H9 (cell line): Measurements from ENCODE around the gene SMYD2. TPM values are rescaled to one million over a fixed set of nuclear protein-coding genes. Genes with fewer than 3 reads are reported as not detected.

ENCODE experiments used
- DNase-seq: peaks from one replicate; pipeline ENCODE4 v3.0.0-alpha.2; 2017
- H2AFZ ChIP-seq: one replicate; pipeline ENCODE4 v1.6.1; 2013; ENCODE audit warnings: mild to moderate bottlenecking, low read length, control low read depth, moderate library complexity
- H2AK5ac ChIP-seq: 2 replicates; pipeline ENCODE4 v1.6.1; 2013; ENCODE audit warnings: low read length, control low read depth, mixed read lengths; ENCODE audit not compliant: insufficient read length
- H2BK120ac ChIP-seq: one replicate; pipeline ENCODE4 v1.6.1; 2013; ENCODE audit warnings: low read depth, mild to moderate bottlenecking, low read length, control low read depth, inconsistent platforms; ENCODE audit not compliant: poor library complexity, severe bottlenecking
- H2BK12ac ChIP-seq: 2 replicates; pipeline ENCODE4 v1.6.1; 2013; ENCODE audit warnings: low read length, control low read depth, mixed read lengths, low read depth; ENCODE audit not compliant: insufficient read length
- H2BK15ac ChIP-seq: 2 replicates; pipeline ENCODE4 v1.6.1; 2013; ENCODE audit warnings: low read depth, low read length, control low read depth
- H2BK20ac ChIP-seq: one replicate; pipeline ENCODE4 v1.6.1; 2013; ENCODE audit warnings: low read depth, mild to moderate bottlenecking, low read length, control low read depth, inconsistent platforms; ENCODE audit not compliant: poor library complexity, severe bottlenecking
- H2BK5ac ChIP-seq: 2 replicates; pipeline ENCODE4 v1.6.1; 2013; ENCODE audit warnings: low read length, control low read depth, mixed read lengths; ENCODE audit not compliant: insufficient read length
- H3K14ac ChIP-seq: 2 replicates; pipeline ENCODE4 v1.6.1; 2013; ENCODE audit warnings: low read length, control low read depth; ENCODE audit not compliant: insufficient read depth
- H3K18ac ChIP-seq: 2 replicates; pipeline ENCODE4 v1.6.1; 2013; ENCODE audit warnings: low read depth, mild to moderate bottlenecking, mixed read lengths, low read length, control low read depth; ENCODE audit not compliant: insufficient read length
- H3K23ac ChIP-seq: 2 replicates; pipeline ENCODE4 v1.6.1; 2013; ENCODE audit warnings: low read length, control low read depth, mixed read lengths, low read depth; ENCODE audit not compliant: insufficient read length
- H3K23me2 ChIP-seq: 2 replicates; pipeline ENCODE4 v1.6.1; 2013; ENCODE audit warnings: low read depth, mild to moderate bottlenecking, mixed read lengths, low read length, control low read depth; ENCODE audit not compliant: insufficient read length, poor library complexity, severe bottlenecking
- H3K27ac ChIP-seq: 2 replicates; pipeline ENCODE4 v1.5.1; 2013; ENCODE audit warnings: low read length, control low read depth, mixed read lengths, low read depth; ENCODE audit not compliant: insufficient read length
- H3K27me3 ChIP-seq: 2 replicates; pipeline ENCODE4 v1.6.1; 2013; ENCODE audit warnings: low read length, control low read depth, inconsistent platforms; ENCODE audit not compliant: insufficient read depth
- H3K4ac ChIP-seq: 2 replicates; pipeline ENCODE4 v1.6.1; 2013; ENCODE audit warnings: low read depth, mild to moderate bottlenecking, control low read depth, inconsistent platforms, low read length, moderate library complexity
- H3K4me1 ChIP-seq: 2 replicates; pipeline ENCODE4 v1.6.1; 2013; ENCODE audit warnings: low read length, control low read depth, inconsistent platforms; ENCODE audit not compliant: insufficient read depth
- H3K4me2 ChIP-seq: 2 replicates; pipeline ENCODE4 v1.6.1; 2013; ENCODE audit warnings: low read length, control low read depth, mixed read lengths; ENCODE audit not compliant: insufficient read length, insufficient read depth
- H3K56ac ChIP-seq: 2 replicates; pipeline ENCODE4 v1.6.1; 2013; ENCODE audit warnings: low read depth, mild to moderate bottlenecking, mixed read lengths, low read length, control low read depth; ENCODE audit not compliant: insufficient read length
- H3K79me1 ChIP-seq: 2 replicates; pipeline ENCODE4 v1.6.1; 2013; ENCODE audit warnings: low read depth, mild to moderate bottlenecking, moderate library complexity, low read length, control low read depth, inconsistent platforms; ENCODE audit not compliant: insufficient read depth, poor library complexity, severe bottlenecking
- H3K79me2 ChIP-seq: 2 replicates; pipeline ENCODE4 v1.6.1; 2013; ENCODE audit warnings: low read length, control low read depth, inconsistent platforms; ENCODE audit not compliant: insufficient read depth
- H3K9ac ChIP-seq: 2 replicates; pipeline ENCODE4 v1.6.1; 2013; ENCODE audit warnings: low read length, control low read depth, mixed read lengths; ENCODE audit not compliant: insufficient read length; ENCODE audit errors: extremely low read depth
- H3K9me3 ChIP-seq: one replicate; pipeline ENCODE4 v1.6.1; 2013; ENCODE audit warnings: low read depth, low read length, inconsistent platforms; ENCODE audit not compliant: control insufficient read depth
- H3T11ph ChIP-seq: one replicate; pipeline ENCODE4 v1.6.1; 2013; ENCODE audit warnings: mild to moderate bottlenecking, low read length, control low read depth, inconsistent platforms
- H4K20me1 ChIP-seq: one replicate; pipeline ENCODE4 v1.6.1; 2013; ENCODE audit not compliant: control insufficient read depth, insufficient read length, insufficient read depth
- H4K5ac ChIP-seq: 2 replicates; pipeline ENCODE4 v1.6.1; 2013; ENCODE audit warnings: low read depth, mild to moderate bottlenecking, mixed read lengths, low read length, control low read depth; ENCODE audit not compliant: insufficient read length
- H4K8ac ChIP-seq: replicated peaks from 2 replicates; pipeline ENCODE4 v1.6.1; 2013; ENCODE audit warnings: low read length, control low read depth, mixed read lengths, low read depth; ENCODE audit not compliant: insufficient read length
- H4K91ac ChIP-seq: 2 replicates; pipeline ENCODE4 v1.6.1; 2013; ENCODE audit warnings: low read depth, mild to moderate bottlenecking, moderate library complexity, mixed read lengths, low read length, control low read depth; ENCODE audit not compliant: insufficient read length
- H3K27ac Mint-ChIP-seq, 3 experiments: 2 replicates in 2 of 3; 3 replicates in 1 of 3; pipeline ENCODE4 v1.8.0; 2020 to 2021; ENCODE audit warnings: mixed read lengths in 3 of 3, mild to moderate bottlenecking in 1 of 3, moderate library complexity in 1 of 3
- H3K27me3 Mint-ChIP-seq: 2 replicates; pipeline ENCODE4 v1.8.0; 2021; ENCODE audit warnings: low read depth, mild to moderate bottlenecking, moderate library complexity, mixed read lengths
- H3K36me3 Mint-ChIP-seq, 3 experiments: 2 replicates in 2 of 3; 3 replicates in 1 of 3; pipeline ENCODE4 v1.8.0; 2020 to 2021; ENCODE audit warnings: low read depth in 3 of 3, mixed read lengths in 3 of 3; ENCODE audit not compliant: insufficient read depth in 1 of 3
- H3K4me1 Mint-ChIP-seq, 2 experiments: 2 replicates each; pipeline ENCODE4 v1.8.0; 2020; ENCODE audit warnings: mixed read lengths in 2 of 2
- H3K4me3 Mint-ChIP-seq, 2 experiments: 2 replicates in 1 of 2; 3 replicates in 1 of 2; pipeline ENCODE4 v1.8.0; 2020 to 2021; ENCODE audit warnings: mild to moderate bottlenecking in 2 of 2, mixed read lengths in 2 of 2, moderate library complexity in 1 of 2
- H3K9me3 Mint-ChIP-seq, 2 experiments: 2 replicates in 1 of 2; 3 replicates in 1 of 2; pipeline ENCODE4 v1.8.0; 2020; ENCODE audit warnings: mild to moderate bottlenecking in 2 of 2, mixed read lengths in 2 of 2, moderate library complexity in 1 of 2
- CTCF ChIP-seq: fragments of 200-600 bp; sonication (generic); conservative IDR thresholded peaks from 3 replicates; pipeline ENCODE4 v1.8.0; 2021; ENCODE audit warnings: antibody characterized with exemption, mild to moderate bottlenecking
- WGBS: extraction: QIAGEN DNeasy Blood & Tissue Kit; methylation state at CpG from one replicate; pipeline ENCODE4 v1.1.7; 2013; ENCODE audit warnings: missing lambda C conversion rate, low lambda C conversion rate, mixed read lengths; ENCODE audit not compliant: insufficient read length; ENCODE audit errors: extremely low coverage; 5-methylcytosine and 5-hydroxymethylcytosine counted together
- total RNA-seq: library from RNA; stranded (reverse); gene quantifications from 2 replicates; pipeline ENCODE4 v1.2.1, GENCODE V29; 2021

SMYD2 gene
- total RNA-seq, 1 experiment from 2014 or later: 10.9 TPM

GRCh38 chr1:214280386-214281020 is 456 bp upstream of the SMYD2 start:
- peaks cover 0 to 3% (median 0%) of the 10 kb centered on the region in 3 experiments; a peak in 1 of 7 replicates for H3K36me3 Mint-ChIP-seq
- peaks cover 0 to 3% of the 10 kb centered on the region in 2 experiments; a peak in 2 of 5 replicates for H3K9me3 Mint-ChIP-seq
- Histone ChIP-seq H4K5ac (no peak overlapping the region), H4K91ac (no peak overlapping the region), H3K4me2 (peak overlapping the region; percentile 81), H3K4ac (no peak overlapping the region), H3K4me1 (peaks cover 7% of the 10 kb centered on the region; the same call in 1 of the 2 replicates), H2BK120ac (no peak overlapping the region), H3K56ac (no peak overlapping the region), H2BK15ac (no peak overlapping the region), H3K23me2 (peaks cover 12% of the 10 kb centered on the region), H3K23ac (no peak overlapping the region), H4K8ac (no peak overlapping the region), H2AFZ (no peak overlapping the region), H3K18ac (peak overlapping the region; percentile 16), H3T11ph (no peak overlapping the region), H2BK5ac (no peak overlapping the region), H3K14ac (peak overlapping the region; percentile 28), H3K9ac (peak overlapping the region; percentile 62), H2BK20ac (no peak overlapping the region), H4K20me1 (no peaks in the 10 kb centered on the region), H3K27ac (no peak overlapping the region), H2BK12ac (no peak overlapping the region), H3K79me1 (no peaks in the 10 kb centered on the region), H3K9me3 (no peaks in the 10 kb centered on the region), H3K79me2 (no peaks in the 10 kb centered on the region), H3K27me3 (peaks cover 22% of the 10 kb centered on the region; the same call in 1 of the 2 replicates), H2AK5ac (no peak overlapping the region)
- DNase-seq: peak; percentile 63
- peaks cover 70% of the 10 kb centered on the region for H3K27me3 Mint-ChIP-seq
- H3K4me3 Mint-ChIP-seq: peak overlapping the region; percentile 78 to 83
- peaks cover 15 to 37% of the 10 kb centered on the region in 2 experiments for H3K4me1 Mint-ChIP-seq
- WGBS: no CpG with 5 or more reads among the region's 42 CpGs
- H3K27ac Mint-ChIP-seq: peak overlapping the region in 2 of 3 experiments; percentile 16 to 39; a peak in 2 of 7 replicates
- no peak for TF ChIP-seq CTCF
